GM23248 (cell line): Measurements from ENCODE around the gene TEX28.
"Not testable (repeated sequence)": the region's sequence is repeated elsewhere in the genome, so short reads cannot be mapped to it uniquely, and the experiment has no call there.

Source experiments
- EZH2 ChIP-seq: fragments of 200-600 bp; sonication (generic); IDR thresholded peaks from 2 replicates; pipeline ENCODE4 v1.6.1; 2018; ENCODE audit warnings: antibody characterized with exemption, mild to moderate bottlenecking; ENCODE audit not compliant: insufficient read depth, poor library complexity, severe bottlenecking
- EZH2phosphoT487 ChIP-seq: fragments of 200-600 bp; sonication (generic); IDR thresholded peaks from 2 replicates; pipeline ENCODE4 v1.6.1; 2018; ENCODE audit warnings: antibody characterized with exemption, moderate library complexity, mild to moderate bottlenecking, low read depth; ENCODE audit not compliant: insufficient read depth

DNA sequence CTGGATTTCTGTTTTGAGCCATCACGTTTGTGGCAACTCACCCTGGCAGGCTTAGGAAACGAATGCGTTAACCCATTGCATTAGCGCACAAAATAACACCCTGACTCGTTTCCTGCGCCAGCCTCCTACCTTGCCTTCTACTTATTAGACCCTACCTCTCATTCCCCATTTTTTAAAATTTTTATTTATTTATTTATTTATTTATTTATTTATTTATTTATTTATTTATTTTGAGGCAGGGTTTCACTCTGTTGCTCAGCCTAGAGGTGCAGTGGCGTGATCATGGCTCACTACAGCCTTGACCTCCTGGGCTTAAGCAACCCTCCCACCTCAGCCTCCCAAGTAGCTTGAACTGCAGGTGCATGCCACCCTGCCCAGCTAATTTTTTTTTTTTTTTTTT lies 8.1 kb upstream of the TEX28 start:
- not testable (repeated sequence) for TF ChIP-seq EZH2, EZH2phosphoT487
